NCI-H2171 treated with DMSO at 0.1 percent for 48 hours (cell line): Measurements from ENCODE around the gene OR9Q1.
"Not testable (repeated sequence)": the region's sequence is repeated elsewhere in the genome, so short reads cannot be mapped to it uniquely, and the experiment has no call there.

Source experiments
- DNase-seq: peaks from one replicate; lab custom pipeline; 2025; lab: John Stamatoyannopoulos, UW

The OR9Q1 gene

GRCh38 chr11:58133309-58134076, 109.8 kb downstream of the OR9Q1 start:
- DNase-seq: no peak

GRCh38 chr11:58134151-58134550, 110.5 kb downstream of the OR9Q1 start:
- DNase-seq: no peak

GRCh38 chr11:58135171-58135570, 111.5 kb downstream of the OR9Q1 start:
- DNase-seq: no peak

GRCh38 chr11:58142761-58143160, 119.1 kb downstream of the OR9Q1 start:
- DNase-seq: no peak

- DNase-seq: no peak
Measured at GRCh38 chr11:58152781-58153180, 129.1 kb downstream of the OR9Q1 start.

- DNase-seq: no peak
Measured at GRCh38 chr11:58164389-58164788, 140.7 kb downstream of the OR9Q1 start.

GRCh38 chr11:58164990-58165389, 141.3 kb downstream of the OR9Q1 start:
- no peak for DNase-seq

GRCh38 chr11:58165504-58166106, 141.9 kb downstream of the OR9Q1 start:
- no peak for DNase-seq

- no peak for DNase-seq
Measured at GRCh38 chr11:58177409-58178054, 153.9 kb downstream of the OR9Q1 start.

GRCh38 chr11:58178444-58178843, 154.8 kb downstream of the OR9Q1 start:
- DNase-seq: no peak

GRCh38 chr11:58179648-58180047, 156.0 kb downstream of the OR9Q1 start:
- DNase-seq: no peak

- no peak for DNase-seq
Measured at GRCh38 chr11:58186938-58187337, 163.3 kb downstream of the OR9Q1 start.

- no peak for DNase-seq
Measured at GRCh38 chr11:58188770-58189169, 165.1 kb downstream of the OR9Q1 start, which contains the start of gene OR9Q2. Gene OR9Q2 (plus strand): TSS chr11:58189070. CDS start chr11:58190491, 1,421 bp downstream.

GRCh38 chr11:58192229-58192628, 168.5 kb downstream of the OR9Q1 start:
- DNase-seq: no peak

- no peak for DNase-seq
Measured at GRCh38 chr11:58193391-58193790, 169.7 kb downstream of the OR9Q1 start.

GRCh38 chr11:58195939-58196338, 172.3 kb downstream of the OR9Q1 start:
- DNase-seq: no peak

- DNase-seq: no peak
Measured at GRCh38 chr11:58199271-58199670, 175.6 kb downstream of the OR9Q1 start.

- no peak for DNase-seq
Measured at GRCh38 chr11:58204042-58204441, 180.4 kb downstream of the OR9Q1 start, which contains the start of gene OR1S2. Gene OR1S2 (minus strand): TSS chr11:58204142. CDS start chr11:58204142, 0 bp downstream.

- DNase-seq: not testable (repeated sequence)
Measured at GRCh38 chr11:58212420-58212819, 188.7 kb downstream of the OR9Q1 start, which contains the start of gene OR1S1. Gene OR1S1 (plus strand): TSS chr11:58212720.

- no peak for DNase-seq
Measured at GRCh38 chr11:58216476-58216875, 192.8 kb downstream of the OR9Q1 start.

- DNase-seq: no peak
Measured at GRCh38 chr11:58222721-58223120, 199.0 kb downstream of the OR9Q1 start.

GRCh38 chr11:58227956-58228615, 204.4 kb downstream of the OR9Q1 start:
- no peak for DNase-seq
